Small intestine (tissue), 7 donors: ENCODE measurements around the gene GLRX5. TPM values are rescaled to one million over a fixed set of nuclear protein-coding genes. Genes with fewer than 3 reads are reported as not detected.

ENCODE experiments used
- DNase-seq, 2 donors: peaks; one replicate each; pipeline versions ENCODE4 v3.0.0 to v3.0.0-alpha.2; 2013
- FAIRE-seq: peaks from 2 replicates; lab custom pipeline; 2012; peaks lifted over from hg19 to GRCh38; lab: Jason Lieb, UNC
- H3K27ac ChIP-seq, 3 donors: one replicate each; pipeline ENCODE4 v1.5.1; 2013; ENCODE audit warnings: low read length in 2 of 3, mild to moderate bottlenecking in 2 of 3, control low read depth in 1 of 3, inconsistent platforms in 1 of 3, low read depth in 1 of 3, moderate library complexity in 1 of 3
- H3K27me3 ChIP-seq, 3 donors: one replicate each; pipeline ENCODE4 v1.6.1; 2013; ENCODE audit warnings: low read length in 3 of 3, inconsistent platforms in 1 of 3; ENCODE audit not compliant: control insufficient read depth in 3 of 3, insufficient read depth in 3 of 3
- H3K36me3 ChIP-seq, 3 donors: one replicate each; pipeline ENCODE4 v1.6.1; 2013; ENCODE audit warnings: low read length in 3 of 3, inconsistent platforms in 1 of 3, low read depth in 1 of 3, mild to moderate bottlenecking in 1 of 3, moderate library complexity in 1 of 3; ENCODE audit not compliant: control insufficient read depth in 3 of 3, insufficient read depth in 2 of 3
- H3K4me1 ChIP-seq, 3 donors: one replicate each; pipeline ENCODE4 v1.6.1; 2013; ENCODE audit warnings: low read length in 2 of 3, inconsistent platforms in 1 of 3, low read depth in 1 of 3, mild to moderate bottlenecking in 1 of 3, moderate library complexity in 1 of 3; ENCODE audit not compliant: control insufficient read depth in 3 of 3, insufficient read depth in 2 of 3
- H3K4me3 ChIP-seq, 3 donors: one replicate each; pipeline ENCODE4 v1.5.1; 2013; ENCODE audit warnings: low read length in 3 of 3, control low read depth in 1 of 3, inconsistent platforms in 1 of 3, low read depth in 1 of 3, mild to moderate bottlenecking in 1 of 3, moderate library complexity in 1 of 3
- H3K9me3 ChIP-seq, 2 donors: one replicate each; pipeline ENCODE4 v1.6.1; 2013; ENCODE audit warnings: low read depth in 1 of 2, low read length in 1 of 2; ENCODE audit not compliant: control insufficient read depth in 2 of 2, insufficient read depth in 1 of 2
- WGBS, 3 donors: extraction: QIAGEN DNeasy Blood & Tissue Kit; methylation state at CpG; one replicate each; pipeline ENCODE4 v1.1.7; 2013; 5-methylcytosine and 5-hydroxymethylcytosine counted together
- polyA plus RNA-seq, 4 donors: library from polyadenylated mRNA; stranded (reverse) in 3 of 4; unstranded in 1 of 4; fragments of 200-250 nt in 3 of 4; fragments of 120-200 nt in 1 of 4; gene quantifications; one replicate each; pipeline versions ENCODE4 v1.2.1 to v1.2.3, GENCODE V29; 2013
- donor health status: healthy with polysubstance abuse.
- donor health status: control.
- donor health status: control.
- donor health status: Bipolar disorder and iron deficiency.
- donor health status: healthy.

The GLRX5 gene
- polyA plus RNA-seq, 4 donors: 43.0 to 80.5 (median 53.8) TPM

GRCh38 chr14:95547272-95547625, 12.4 kb downstream of the GLRX5 start:
- 86 to 95% (median 93%) methylated on average over 5 of the region's 5 CpGs for WGBS, 3 donors
- H3K4me1 ChIP-seq: no peaks in the 10 kb centered on the region
- H3K9me3 ChIP-seq: peaks cover 0 to 7% of the 10 kb centered on the region in 2 donors
- no peak overlapping the region for H3K4me3 ChIP-seq
- DNase-seq: no peak
- peaks cover 0 to 22% (median 2%) of the 10 kb centered on the region in 3 donors for H3K36me3 ChIP-seq
- no peak overlapping the region for H3K27ac ChIP-seq
- FAIRE-seq: no peak
- H3K27me3 ChIP-seq: no peaks in the 10 kb centered on the region

- Histone ChIP-seq H3K9me3 (peaks cover 0 to 7% of the 10 kb centered on the region in 2 donors), H3K4me3 (no peak overlapping the region), H3K4me1 (no peaks in the 10 kb centered on the region), H3K27me3 (no peaks in the 10 kb centered on the region), H3K27ac (no peak overlapping the region), H3K36me3 (peaks cover 0 to 22% (median 2%) of the 10 kb centered on the region in 3 donors)
- 80 to 83% (median 80%) methylated on average over 14 of the region's 14 CpGs for WGBS, 3 donors
- FAIRE-seq: no peak
- no peak for DNase-seq
These were observed 12.9 kb downstream of the GLRX5 start for GRCh38 chr14:95547626-95548327.

GRCh38 chr14:95548328-95548929, 13.6 kb downstream of the GLRX5 start:
- no peaks in the 10 kb centered on the region for H3K27me3 ChIP-seq
- H3K27ac ChIP-seq: no peak overlapping the region
- FAIRE-seq (no peak), DNase-seq (no peak)
- H3K36me3 ChIP-seq: peaks cover 0 to 20% (median 2%) of the 10 kb centered on the region in 3 donors
- no peaks in the 10 kb centered on the region for H3K4me1 ChIP-seq
- H3K4me3 ChIP-seq: no peak overlapping the region
- H3K9me3 ChIP-seq: peaks cover 0 to 7% of the 10 kb centered on the region in 2 donors
- 86 to 94% (median 89%) methylated on average over 9 of the region's 9 CpGs for WGBS, 3 donors

GRCh38 chr14:95549656-95550585, 15.1 kb downstream of the GLRX5 start:
- 70 to 87% (median 85%) methylated on average over 16 of the region's 16 CpGs for WGBS, 3 donors
- Histone ChIP-seq H3K36me3 (peaks cover 0 to 14% (median 0%) of the 10 kb centered on the region in 3 donors), H3K27ac (no peak overlapping the region), H3K4me3 (no peak overlapping the region), H3K9me3 (peaks cover 0 to 7% of the 10 kb centered on the region in 2 donors), H3K4me1 (no peaks in the 10 kb centered on the region), H3K27me3 (no peaks in the 10 kb centered on the region)
- FAIRE-seq (no peak), DNase-seq (no peak)

- H3K27me3 ChIP-seq: no peaks in the 10 kb centered on the region
- FAIRE-seq: no peak
- H3K36me3 ChIP-seq: peaks cover 0 to 10% (median 0%) of the 10 kb centered on the region in 3 donors
- H3K4me1 ChIP-seq: no peaks in the 10 kb centered on the region
- H3K27ac ChIP-seq: no peak overlapping the region
- H3K4me3 ChIP-seq: no peak overlapping the region
- WGBS, 3 donors: 96 to 100% (median 97%) methylated on average over 1 of the region's 1 CpG
- DNase-seq: no peak
- peaks cover 0 to 7% of the 10 kb centered on the region in 2 donors for H3K9me3 ChIP-seq
These were observed 16.6 kb downstream of the GLRX5 start for GRCh38 chr14:95551435-95551834.

GRCh38 chr14:95553141-95553540, 18.3 kb downstream of the GLRX5 start:
- peaks cover 0 to 7% of the 10 kb centered on the region in 2 donors for H3K9me3 ChIP-seq
- no peak overlapping the region for H3K4me3 ChIP-seq
- no peaks in the 10 kb centered on the region for H3K4me1 ChIP-seq
- H3K36me3 ChIP-seq: peaks cover 0 to 2% (median 0%) of the 10 kb centered on the region in 3 donors
- H3K27ac ChIP-seq: no peak overlapping the region
- DNase-seq: no peak
- no peak for FAIRE-seq
- no peaks in the 10 kb centered on the region for H3K27me3 ChIP-seq
- WGBS, 3 donors: 83 to 95% (median 93%) methylated on average over 7 of the region's 7 CpGs

GRCh38 chr14:95555053-95555452, 20.2 kb downstream of the GLRX5 start:
- no peaks in the 10 kb centered on the region for H3K4me1 ChIP-seq
- 93 to 97% (median 94%) methylated on average over 10 of the region's 10 CpGs for WGBS, 3 donors
- H3K36me3 ChIP-seq: peaks cover 0 to 2% (median 0%) of the 10 kb centered on the region in 3 donors
- FAIRE-seq (no peak), DNase-seq (no peak)
- H3K27ac ChIP-seq: no peak overlapping the region
- no peaks in the 10 kb centered on the region for H3K27me3 ChIP-seq
- H3K4me3 ChIP-seq: no peak overlapping the region
- peaks cover 0 to 5% of the 10 kb centered on the region in 2 donors for H3K9me3 ChIP-seq

- 87 to 91% (median 87%) methylated on average over 11 of the region's 11 CpGs for WGBS, 3 donors
- DNase-seq (no peak), FAIRE-seq (no peak)
- Histone ChIP-seq H3K36me3 (no peaks in the 10 kb centered on the region), H3K9me3 (no peaks in the 10 kb centered on the region), H3K4me3 (no peak overlapping the region), H3K27me3 (no peaks in the 10 kb centered on the region), H3K4me1 (no peaks in the 10 kb centered on the region), H3K27ac (no peak overlapping the region)
These were observed 22.4 kb downstream of the GLRX5 start for GRCh38 chr14:95557291-95557690.
